Fibroblast of lung (primary cell): ENCODE measurements around the gene SMCHD1.

ENCODE experiments used
- EZH2 ChIP-seq: IDR thresholded peaks from 2 replicates; pipeline ENCODE4 v1.5.1; 2012; ENCODE audit warnings: low read length, control low read depth, mild to moderate bottlenecking; ENCODE audit errors: missing control alignments
- TF ChIP-seq, protein P1 (sequence below), 2 donors: IDR thresholded peaks in 1 of 2; conservative IDR thresholded peaks in 1 of 2; 1 replicate in 1 of 2; 2 replicates in 1 of 2; pipeline ENCODE4 v1.5.1; 2011 to 2012; ENCODE audit warnings: low read length in 2 of 2, control low read depth in 1 of 2, inconsistent platforms in 1 of 2, low read depth in 1 of 2, mild to moderate bottlenecking in 1 of 2

DNA sequence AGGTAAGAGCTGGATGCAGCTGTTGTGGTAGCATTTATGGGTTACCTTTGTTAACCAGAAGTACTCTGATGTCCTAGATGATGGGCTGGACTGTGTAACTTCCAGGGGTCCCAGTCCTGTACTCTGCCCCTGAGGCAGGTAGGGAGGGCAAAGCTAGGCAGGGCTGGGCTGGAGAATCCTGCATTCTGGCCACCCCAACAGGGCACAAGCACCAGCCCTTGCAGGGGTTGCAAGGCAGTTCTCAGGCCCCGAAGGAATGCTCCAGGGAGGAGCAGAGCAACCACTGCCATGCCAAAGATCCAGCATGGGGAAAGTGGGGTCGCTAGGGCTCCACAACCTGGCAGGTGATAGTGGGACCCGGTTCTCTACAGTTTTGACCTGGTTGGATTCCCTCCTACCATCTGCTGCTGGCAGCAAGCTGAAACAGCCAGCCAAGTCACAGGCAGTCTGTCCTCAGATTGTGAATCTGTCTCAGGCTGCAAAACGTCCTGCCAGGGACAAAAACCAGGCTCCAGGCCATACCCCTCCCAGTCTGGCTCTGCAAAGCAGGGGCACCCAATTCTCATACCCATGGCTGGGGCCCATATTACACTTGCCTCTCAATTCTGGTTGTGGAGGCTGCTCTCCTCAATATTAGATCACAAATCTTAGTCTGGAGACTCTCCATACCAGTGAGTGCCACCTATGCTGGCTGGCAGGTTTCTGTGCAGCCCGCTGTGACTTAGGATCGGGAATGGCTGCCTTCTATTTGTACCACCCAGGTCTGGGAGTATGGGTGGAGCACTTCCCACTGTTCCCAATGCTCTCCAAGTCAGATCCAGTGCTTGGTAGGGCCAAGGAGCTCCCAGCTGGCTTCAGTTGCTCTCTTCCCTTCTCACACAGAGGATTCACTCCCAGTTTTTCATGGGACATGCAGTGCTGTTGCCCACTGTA lies 61.1 kb downstream of the SMCHD1 start:
- TF ChIP-seq, protein P1, sequence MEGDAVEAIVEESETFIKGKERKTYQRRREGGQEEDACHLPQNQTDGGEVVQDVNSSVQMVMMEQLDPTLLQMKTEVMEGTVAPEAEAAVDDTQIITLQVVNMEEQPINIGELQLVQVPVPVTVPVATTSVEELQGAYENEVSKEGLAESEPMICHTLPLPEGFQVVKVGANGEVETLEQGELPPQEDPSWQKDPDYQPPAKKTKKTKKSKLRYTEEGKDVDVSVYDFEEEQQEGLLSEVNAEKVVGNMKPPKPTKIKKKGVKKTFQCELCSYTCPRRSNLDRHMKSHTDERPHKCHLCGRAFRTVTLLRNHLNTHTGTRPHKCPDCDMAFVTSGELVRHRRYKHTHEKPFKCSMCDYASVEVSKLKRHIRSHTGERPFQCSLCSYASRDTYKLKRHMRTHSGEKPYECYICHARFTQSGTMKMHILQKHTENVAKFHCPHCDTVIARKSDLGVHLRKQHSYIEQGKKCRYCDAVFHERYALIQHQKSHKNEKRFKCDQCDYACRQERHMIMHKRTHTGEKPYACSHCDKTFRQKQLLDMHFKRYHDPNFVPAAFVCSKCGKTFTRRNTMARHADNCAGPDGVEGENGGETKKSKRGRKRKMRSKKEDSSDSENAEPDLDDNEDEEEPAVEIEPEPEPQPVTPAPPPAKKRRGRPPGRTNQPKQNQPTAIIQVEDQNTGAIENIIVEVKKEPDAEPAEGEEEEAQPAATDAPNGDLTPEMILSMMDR (conservative IDR thresholded peaks at IDR 0.05 in 1 of 2, IDR thresholded peaks at IDR 0.05 in 1 of 2; ENCODE audit: low read depth in 1 of 2, low read length in 2 of 2): no peak
- no peak for TF ChIP-seq EZH2
